GM08714 (cell line): ENCODE data around the gene LAMTOR2.
"Not testable (repeated sequence)": the region's sequence is repeated elsewhere in the genome, so short reads cannot be mapped to it uniquely, and the experiment has no call there.

Source experiments
- H3K4me3 ChIP-seq: fragments of 200-500 bp; sonication (Bioruptor generic); 2 replicates; pipeline ENCODE4 v1.5.1; 2014; ENCODE audit warnings: mild to moderate bottlenecking, low read length, inconsistent platforms
- ZNF274 ChIP-seq: IDR thresholded peaks from 2 replicates; pipeline ENCODE4 v1.6.1; 2012; ENCODE audit warnings: mild to moderate bottlenecking, low read depth, low read length

The LAMTOR2 gene

GRCh38 chr1:156033011-156033410 lies 21.6 kb upstream of the LAMTOR2 start:
- no peak overlapping the region for H3K4me3 ChIP-seq
- no peak for TF ChIP-seq ZNF274

GRCh38 chr1:156034991-156035390 lies 19.6 kb upstream of the LAMTOR2 start:
- H3K4me3 ChIP-seq: not testable (repeated sequence)

GRCh38 chr1:156042828-156043227 lies 11.8 kb upstream of the LAMTOR2 start:
- no peak for TF ChIP-seq ZNF274
- no peak overlapping the region for H3K4me3 ChIP-seq

- H3K4me3 ChIP-seq: no peak overlapping the region
- TF ChIP-seq ZNF274: no peak
These were observed 9.5 kb upstream of the LAMTOR2 start for GRCh38 chr1:156045076-156045475.

- no peak for TF ChIP-seq ZNF274
- no peak overlapping the region for H3K4me3 ChIP-seq
These were observed 5.8 kb upstream of the LAMTOR2 start for GRCh38 chr1:156048663-156049258.

- no peak overlapping the region for H3K4me3 ChIP-seq
- TF ChIP-seq ZNF274: no peak
These were observed 4.2 kb upstream of the LAMTOR2 start for GRCh38 chr1:156050376-156050775.

GRCh38 chr1:156051011-156051725 lies 3.4 kb upstream of the LAMTOR2 start:
- H3K4me3 ChIP-seq: no peak overlapping the region
- no peak for TF ChIP-seq ZNF274

GRCh38 chr1:156052862-156053767 lies 1.5 kb upstream of the LAMTOR2 start:
- no peak for TF ChIP-seq ZNF274
- H3K4me3 ChIP-seq: peak overlapping the region; percentile 75

GRCh38 chr1:156053768-156054499 lies 648 bp upstream of the LAMTOR2 start, which contains the start of gene UBQLN4:
Gene UBQLN4 (minus strand): TSS chr1:156053798. CDS start chr1:156053701, 97 bp downstream.
- H3K4me3 ChIP-seq: peak within 1 kb of the TSS; percentile 75
- no peak for TF ChIP-seq ZNF274

GRCh38 chr1:156055281-156056048 lies 883 bp downstream of the LAMTOR2 start:
- H3K4me3 ChIP-seq: peak overlapping the region; percentile 66

GRCh38 chr1:156056326-156056849 lies 1.8 kb downstream of the LAMTOR2 start:
- no peak for TF ChIP-seq ZNF274
- H3K4me3 ChIP-seq: no peak overlapping the region

More at GRCh38 chr1:156055281-156056048, 883 bp downstream of the LAMTOR2 start:
- no peak for TF ChIP-seq ZNF274

GRCh38 chr1:156060937-156061636 lies 6.5 kb downstream of the LAMTOR2 start, which contains the start of gene RAB25:
Gene RAB25 (plus strand): TSS chr1:156061160. CDS start chr1:156061401, 241 bp downstream.
- no peak for TF ChIP-seq ZNF274
- no peak within 1 kb of the TSS for H3K4me3 ChIP-seq
